Spleen (tissue), 7 donors: ENCODE data around the gene FBXW8.

Experiments
- POLR2A ChIP-seq, 3 donors: fragments of 450-650 bp; IDR thresholded peaks; one replicate each; pipeline ENCODE4 v1.5.1; 2017; ENCODE audit warnings: antibody characterized with exemption in 3 of 3, mild to moderate bottlenecking in 1 of 3
- TF ChIP-seq, protein P1 (sequence below), 11 experiments: fragments of 200-600 bp in 7 of 11; fragments of 450-650 bp in 4 of 11; sonication (generic) in 4 of 11; IDR thresholded peaks in 8 of 11; conservative IDR thresholded peaks in 3 of 11; 1 replicate in 7 of 11; 2 replicates in 4 of 11; pipeline versions ENCODE4 v1.4.0 to v1.8.0; 2016 to 2021; ENCODE audit warnings: antibody characterized with exemption in 11 of 11, inconsistent platforms in 4 of 11, mild to moderate bottlenecking in 1 of 11
- donor health status: DM: no; HTN: no; CAD: no; lungs with moderate emphysema.
- donor health status: DM: no; HTN: no; CAD: no.
- donor health status: DM: no; HTN: no; CAD: no.

DNA sequence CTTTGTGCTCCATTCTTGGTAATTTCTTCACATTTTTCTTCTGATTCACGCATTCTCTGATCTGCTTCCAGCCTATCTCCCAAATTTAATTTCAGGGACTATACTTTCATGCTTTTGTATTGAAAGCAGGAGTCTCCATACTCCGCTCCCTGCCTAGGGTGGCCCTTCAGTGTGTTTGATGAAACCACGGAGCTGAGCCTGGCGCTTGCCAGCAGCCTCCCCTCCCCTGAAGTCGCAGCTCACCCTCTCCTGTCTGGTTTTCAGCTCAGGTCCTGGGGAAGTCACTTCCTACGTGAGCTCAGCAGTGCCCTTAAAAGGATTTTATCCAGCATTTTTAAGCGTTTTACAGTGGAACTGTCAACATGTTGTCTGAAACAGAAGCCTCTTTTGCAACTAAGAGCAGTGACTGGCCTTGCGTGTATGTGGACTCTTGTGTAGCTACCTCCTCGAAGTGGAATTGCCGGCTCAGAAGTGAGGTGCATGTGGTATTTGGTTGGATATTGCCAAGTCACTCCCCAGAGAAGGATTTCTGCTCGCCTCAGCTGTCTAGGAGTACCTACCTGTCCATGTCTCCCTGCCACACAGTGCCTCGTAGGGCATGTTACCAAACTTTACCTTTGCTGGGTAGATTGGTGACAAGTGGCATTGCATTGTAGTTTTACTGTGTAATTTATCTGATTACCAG lies 109.9 kb downstream of the FBXW8 start:
- TF ChIP-seq, protein P1, sequence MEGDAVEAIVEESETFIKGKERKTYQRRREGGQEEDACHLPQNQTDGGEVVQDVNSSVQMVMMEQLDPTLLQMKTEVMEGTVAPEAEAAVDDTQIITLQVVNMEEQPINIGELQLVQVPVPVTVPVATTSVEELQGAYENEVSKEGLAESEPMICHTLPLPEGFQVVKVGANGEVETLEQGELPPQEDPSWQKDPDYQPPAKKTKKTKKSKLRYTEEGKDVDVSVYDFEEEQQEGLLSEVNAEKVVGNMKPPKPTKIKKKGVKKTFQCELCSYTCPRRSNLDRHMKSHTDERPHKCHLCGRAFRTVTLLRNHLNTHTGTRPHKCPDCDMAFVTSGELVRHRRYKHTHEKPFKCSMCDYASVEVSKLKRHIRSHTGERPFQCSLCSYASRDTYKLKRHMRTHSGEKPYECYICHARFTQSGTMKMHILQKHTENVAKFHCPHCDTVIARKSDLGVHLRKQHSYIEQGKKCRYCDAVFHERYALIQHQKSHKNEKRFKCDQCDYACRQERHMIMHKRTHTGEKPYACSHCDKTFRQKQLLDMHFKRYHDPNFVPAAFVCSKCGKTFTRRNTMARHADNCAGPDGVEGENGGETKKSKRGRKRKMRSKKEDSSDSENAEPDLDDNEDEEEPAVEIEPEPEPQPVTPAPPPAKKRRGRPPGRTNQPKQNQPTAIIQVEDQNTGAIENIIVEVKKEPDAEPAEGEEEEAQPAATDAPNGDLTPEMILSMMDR (IDR thresholded peaks at IDR 0.05 in 8 of 11, conservative IDR thresholded peaks at IDR 0.05 in 3 of 11): no peak
- TF ChIP-seq POLR2A (IDR thresholded peaks at IDR 0.05): no peak
